Myocyte (in vitro differentiated cells): ENCODE data around the gene SMARCB1. TPM values are rescaled to one million over a fixed set of nuclear protein-coding genes. Genes with fewer than 3 reads are reported as not detected.
A peak's percentile ranks its signal among the peaks of the same experiment; 100 is the strongest.

Source experiments
- DNase-seq: peaks from one replicate; pipeline ENCODE4 v3.0.0-alpha.2; 2012; ENCODE audit warnings: low read depth
- total RNA-seq: library from RNA; depleted of rRNA; stranded (reverse); fragments of >200 nt; gene quantifications from 2 replicates; pipeline ENCODE4 v1.2.3, GENCODE V29; 2014

Gene SMARCB1
- total RNA-seq, 1 donor from 2014 or later: 58.8 TPM

- DNase-seq: no peak
These were observed 88.1 kb downstream of the SMARCB1 start for GRCh38 chr22:23874871-23875270.

DNA sequence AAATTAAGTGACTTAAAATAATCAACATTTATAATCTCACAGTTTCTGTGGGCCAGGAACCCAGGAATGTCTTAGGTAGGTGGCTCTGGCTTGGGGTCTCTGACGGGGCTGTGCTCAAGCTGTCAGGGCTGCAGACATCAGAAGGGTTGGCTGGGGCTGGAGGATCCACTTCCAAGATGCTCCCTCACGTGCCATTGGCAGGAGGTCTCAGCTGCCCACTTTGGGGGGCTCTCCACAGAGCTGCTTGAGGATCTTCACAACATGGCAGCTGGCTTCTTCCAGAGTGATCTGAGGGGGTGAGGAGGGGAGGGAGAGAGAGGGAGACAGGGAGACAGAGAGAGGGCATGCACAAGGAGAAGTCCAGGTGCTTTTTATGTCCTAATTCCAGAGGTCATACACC is 89.0 kb downstream of the SMARCB1 start:
- no peak for DNase-seq

DNA sequence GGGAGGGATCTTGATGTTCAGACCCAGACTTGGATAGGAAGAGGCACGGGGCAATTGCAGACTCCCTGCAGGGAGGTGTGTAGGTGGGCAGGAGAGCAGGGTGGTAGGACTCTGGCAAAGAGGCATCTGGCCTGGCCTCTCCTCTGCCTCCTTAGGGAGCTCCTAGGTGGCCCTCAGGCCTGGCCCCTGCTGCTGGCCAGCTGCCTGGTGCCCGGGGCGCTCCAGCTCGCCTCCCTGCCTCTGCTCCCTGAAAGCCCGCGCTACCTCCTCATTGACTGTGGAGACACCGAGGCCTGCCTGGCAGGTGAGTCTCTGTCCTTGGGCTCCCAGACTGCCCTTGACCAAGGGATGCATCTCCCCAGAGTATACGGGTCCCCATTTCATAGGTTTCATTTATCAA is 90.8 kb downstream of the SMARCB1 start:
- DNase-seq: no peak

DNA sequence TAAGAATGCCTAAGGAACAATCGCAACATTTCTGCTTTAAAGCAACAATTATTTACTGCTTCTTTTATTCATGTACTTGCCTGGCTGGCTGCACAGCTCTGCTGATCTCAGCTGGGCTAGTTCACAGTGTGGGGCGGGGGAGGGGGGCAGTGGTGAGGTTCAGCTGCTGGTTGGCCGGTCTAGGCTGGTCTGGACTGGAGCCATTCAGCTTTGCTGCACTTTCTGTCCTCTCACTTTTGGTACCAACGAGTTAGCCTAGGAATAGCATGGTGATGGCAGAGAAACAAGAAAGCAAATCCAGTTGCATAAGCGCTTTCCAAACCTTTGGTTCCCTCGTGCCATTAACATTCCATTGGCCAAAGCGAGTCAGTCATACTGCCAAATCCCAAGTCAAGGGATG is 91.5 kb downstream of the SMARCB1 start:
- DNase-seq: peak; percentile 50

GRCh38 chr22:23882370-23882769 is 95.6 kb downstream of the SMARCB1 start:
- DNase-seq: no peak

DNA sequence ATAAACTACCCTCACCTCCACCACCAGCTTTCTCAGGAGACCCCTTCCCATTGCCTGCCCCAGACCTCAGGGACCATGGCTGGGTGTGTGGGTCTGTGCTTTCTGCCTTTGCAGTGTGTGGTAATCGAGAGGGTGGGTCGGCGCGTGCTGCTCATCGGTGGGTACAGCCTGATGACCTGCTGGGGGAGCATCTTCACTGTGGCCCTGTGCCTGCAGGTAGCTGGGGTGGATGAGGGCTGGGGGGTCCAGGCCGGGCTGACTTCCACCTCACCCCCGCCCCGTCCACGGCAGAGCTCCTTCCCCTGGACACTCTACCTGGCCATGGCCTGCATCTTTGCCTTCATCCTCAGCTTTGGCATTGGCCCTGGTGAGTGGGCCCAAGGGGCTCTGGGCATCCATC is 96.9 kb downstream of the SMARCB1 start:
- DNase-seq: no peak

GRCh38 chr22:23884140-23884539 is 97.4 kb downstream of the SMARCB1 start:
- DNase-seq: no peak

Other genes starting within 250 kb of the SMARCB1 start
- 0.88 TPM in 1 of 2 replicates, not detected in the other for gene IGLL1, start 206.7 kb upstream of the SMARCB1 start, total RNA-seq
- 0.21 and 0.26 TPM in 2 replicates for gene DRICH1, start 154.6 kb upstream of the SMARCB1 start, total RNA-seq
- gene RGL4, start 96.0 kb upstream of the SMARCB1 start, total RNA-seq: 0.40 and 2.3 TPM in 2 replicates
- 3.0 and 3.2 TPM in 2 replicates for gene ZNF70, start 35.9 kb upstream of the SMARCB1 start, total RNA-seq
- gene VPREB3, start 32.5 kb upstream of the SMARCB1 start, total RNA-seq: 0.51 TPM in 1 of 2 replicates, not detected in the other
- gene C22orf15, start 24.0 kb upstream of the SMARCB1 start, total RNA-seq: 1.2 TPM in 1 of 2 replicates, not detected in the other
- gene CHCHD10, start 19.0 kb upstream of the SMARCB1 start, total RNA-seq: 2.7 and 19.8 TPM in 2 replicates
- gene MMP11, start 14.1 kb upstream of the SMARCB1 start, total RNA-seq: 51.5 and 67.7 TPM in 2 replicates
- 1.5 and 4.6 TPM in 2 replicates for gene DERL3, start 52.0 kb downstream of the SMARCB1 start, total RNA-seq
- gene SLC2A11, start 70.9 kb downstream of the SMARCB1 start, total RNA-seq: 13.2 and 18.9 TPM in 2 replicates
- gene MIF, start 107.4 kb downstream of the SMARCB1 start, total RNA-seq: 374 and 603 TPM in 2 replicates
- gene GSTT2B, start 174.2 kb downstream of the SMARCB1 start, total RNA-seq: 3.3 and 4.9 TPM in 2 replicates
- not detected in 2 replicates for gene DDTL, start 179.9 kb downstream of the SMARCB1 start, total RNA-seq
- 99.2 and 112 TPM in 2 replicates for gene DDT, start 187.5 kb downstream of the SMARCB1 start, total RNA-seq
- 1.7 TPM in 1 of 2 replicates, not detected in the other for gene GSTT2, start 193.2 kb downstream of the SMARCB1 start, total RNA-seq
- gene GSTT4, start 218.5 kb downstream of the SMARCB1 start, total RNA-seq: not detected in 2 replicates
- gene CABIN1, start 224.3 kb downstream of the SMARCB1 start, total RNA-seq: 25.7 and 28.0 TPM in 2 replicates